A673 (cell line): Measurements from ENCODE around the gene TRIM16. TPM values are rescaled to one million over a fixed set of nuclear protein-coding genes. Genes with fewer than 3 reads are reported as not detected.

Experiments
- total RNA-seq: library from RNA; stranded (reverse); gene quantifications from 2 replicates; pipeline ENCODE4 v1.2.3, GENCODE V29; 2021

TRIM16 gene
- total RNA-seq, 1 experiment from 2014 or later, result 62.5 TPM

Other genes with a start within 250 kb of the TRIM16 start
- gene CDRT4, start 216.7 kb downstream of the TRIM16 start, total RNA-seq, result 0.62 and 1.3 TPM in 2 replicates
- gene TVP23C, start 120.8 kb downstream of the TRIM16 start, total RNA-seq, result 7.4 and 8.5 TPM in 2 replicates
- 1.0 and 1.5 TPM in 2 replicates for gene FBXW10B, start 64.6 kb downstream of the TRIM16 start, total RNA-seq
- 79.4 and 82.0 TPM in 2 replicates for gene ZNF286A, start 15.4 kb upstream of the TRIM16 start, total RNA-seq
- gene TBC1D26, start 48.0 kb upstream of the TRIM16 start, total RNA-seq, result 0.11 and 0.39 TPM in 2 replicates